ENCODE measurements around the gene AKAP10.

- TF ChIP-seq EZH2 (IDR thresholded peaks at IDR 0.05; ENCODE audit: low read length, unreplicated experiment), result no peak
- no peak for TF ChIP-seq CTCF (conservative IDR thresholded peaks at IDR 0.05; ENCODE audit: low read depth, low read length)
Measured at GRCh38 chr17:19935169-19935568, 42.5 kb downstream of the AKAP10 start.

Measured in PC-3 (cell line).